ENCODE measurements around the gene PPIH. TPM values are rescaled to one million over a fixed set of nuclear protein-coding genes. Genes with fewer than 3 reads are reported as not detected.
"Not testable (repeated sequence)": the region's sequence is repeated elsewhere in the genome, so short reads cannot be mapped to it uniquely, and the experiment has no call there.

Gene PPIH
- total RNA-seq, 1 donor from 2014 or later = 30.0 TPM

DNA sequence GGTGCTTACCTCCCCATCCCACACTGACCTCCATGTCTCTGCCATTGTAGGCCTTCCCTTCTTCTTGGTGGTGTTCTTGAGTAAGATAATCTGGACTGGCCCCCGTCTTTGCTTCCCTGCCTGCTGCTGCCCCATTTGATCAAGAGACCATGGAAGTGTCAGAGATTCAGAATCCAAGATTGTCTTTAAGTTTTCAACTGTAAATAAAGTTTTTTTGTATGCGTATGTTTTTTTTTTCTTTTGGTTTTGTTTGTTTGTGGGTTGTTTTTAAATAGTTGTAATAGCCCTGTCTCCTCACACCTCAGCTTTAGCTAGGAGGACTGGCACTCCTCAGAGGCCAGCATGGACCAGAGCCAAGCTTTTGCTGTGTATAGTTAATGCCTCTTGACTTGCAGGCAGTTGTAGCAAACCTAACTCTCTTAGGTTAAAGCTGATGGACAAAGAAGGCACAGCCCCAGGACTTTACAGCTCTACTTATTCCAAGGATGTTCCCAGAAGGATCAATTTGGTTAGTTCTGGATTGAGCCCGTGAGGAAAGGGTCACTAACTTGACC lies 18.4 kb downstream of the PPIH start:
- Histone ChIP-seq H3K27ac (no peak overlapping the region), H3K36me3 (peaks cover 0 to 4% of the 10 kb centered on the region in 2 donors), H3K9me3 (no peaks in the 10 kb centered on the region), H3K4me3 (no peak overlapping the region), H3K4me1 (peaks cover 13% of the 10 kb centered on the region), H3K27me3 (no peaks in the 10 kb centered on the region)
- TF ChIP-seq POLR2AphosphoS5 (IDR thresholded peaks at IDR 0.05; ENCODE audit: insufficient read depth in 1 of 2, low read depth in 1 of 2) = no peak
- intact Hi-C loops (cut with DNase I) = no loop called here
- no peak for DNase-seq (ENCODE audit: extremely low spot score in 2 of 2)

GRCh38 chr1:42679364-42679983 lies 21.3 kb downstream of the PPIH start:
- Histone ChIP-seq H3K4me1 (peaks cover 26% of the 10 kb centered on the region), H3K9me3 (no peaks in the 10 kb centered on the region), H3K27me3 (no peaks in the 10 kb centered on the region), H3K4me3 (no peak overlapping the region), H3K27ac (no peak overlapping the region), H3K36me3 (peaks cover 0 to 4% of the 10 kb centered on the region in 2 donors)
- no peak for DNase-seq (ENCODE audit: extremely low spot score in 2 of 2)
- no peak for TF ChIP-seq POLR2AphosphoS5 (IDR thresholded peaks at IDR 0.05; ENCODE audit: insufficient read depth in 1 of 2, low read depth in 1 of 2)
- intact Hi-C loops (cut with DNase I) = no loop called here

DNA sequence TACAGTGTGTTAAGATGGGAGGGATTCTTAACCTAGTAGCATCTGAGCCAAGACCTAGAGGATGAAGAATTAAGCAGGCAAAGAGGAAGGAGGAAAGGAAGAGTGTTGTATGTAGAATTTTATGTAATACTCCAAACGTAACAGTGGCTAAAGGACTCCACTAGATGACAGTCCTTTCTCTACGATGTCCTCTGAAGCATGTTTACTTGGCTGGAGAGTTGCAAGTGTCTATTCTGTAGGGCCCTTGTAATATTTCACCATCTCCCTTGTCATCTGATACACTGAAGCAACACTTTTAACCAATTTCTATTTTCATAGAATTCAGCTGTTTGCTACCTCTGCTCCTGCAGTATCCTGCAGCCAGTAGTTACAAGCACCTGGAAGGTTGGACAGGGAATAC lies 21.8 kb downstream of the PPIH start:
- Histone ChIP-seq H3K27ac (no peak overlapping the region), H3K4me1 (peaks cover 32% of the 10 kb centered on the region), H3K4me3 (no peak overlapping the region), H3K36me3 (peaks cover 0 to 4% of the 10 kb centered on the region in 2 donors), H3K27me3 (no peaks in the 10 kb centered on the region), H3K9me3 (no peaks in the 10 kb centered on the region)
- TF ChIP-seq POLR2AphosphoS5 (IDR thresholded peaks at IDR 0.05; ENCODE audit: insufficient read depth in 1 of 2, low read depth in 1 of 2) = no peak
- TF ChIP-seq POLR2A (IDR thresholded peaks at IDR 0.05) = no peak
- no peak for TF ChIP-seq CTCF (IDR thresholded peaks at IDR 0.05)
- intact Hi-C loops (cut with DNase I) = loop anchor here (5.0 kb wide), 2 partner anchors 87 to 242 kb away; partner anchors contain the start of genes C1orf50 and P3H1
- DNase-seq (ENCODE audit: extremely low spot score in 2 of 2) = no peak

DNA sequence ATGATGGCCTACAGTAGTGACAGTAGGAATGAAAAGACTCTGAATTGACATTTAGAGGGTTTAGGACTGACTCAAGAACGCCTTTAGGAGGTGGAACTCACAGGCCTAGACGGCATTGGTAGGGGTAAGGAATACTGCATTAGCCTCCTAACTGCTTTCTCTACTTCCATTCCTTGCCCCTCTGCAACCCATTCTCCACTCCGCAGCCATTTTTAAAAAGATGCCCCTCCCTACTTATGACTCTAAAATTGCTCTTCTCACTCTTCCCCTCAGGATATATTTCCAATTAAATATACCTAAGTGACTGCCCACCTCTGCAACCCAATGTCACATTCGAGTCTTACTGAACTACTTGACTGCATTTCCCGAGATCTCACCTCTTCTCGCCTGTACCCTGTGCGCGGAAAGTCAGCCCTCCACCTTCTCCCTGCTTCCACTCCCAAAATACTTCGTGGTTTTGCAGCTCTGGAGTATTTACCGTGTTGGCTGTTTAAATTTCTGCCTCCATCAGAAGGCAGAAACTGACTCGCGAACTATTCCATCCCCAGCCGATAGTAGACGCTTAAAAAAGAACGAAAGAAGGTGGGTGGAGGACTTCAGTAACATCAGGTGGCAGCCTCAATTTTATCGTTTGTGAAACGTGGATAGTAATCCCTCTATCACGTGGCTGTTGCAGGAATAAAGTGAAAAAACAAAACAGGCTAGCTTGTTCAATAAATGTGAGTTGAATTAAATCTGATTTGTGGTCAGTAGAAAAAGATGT lies 22.9 kb downstream of the PPIH start:
- intact Hi-C loops (cut with DNase I) = loop anchor here (5.0 kb wide), 2 partner anchors 86 to 241 kb away; partner anchors contain the start of genes C1orf50 and P3H1
- peaks cover 42% of the 10 kb centered on the region for H3K4me1 ChIP-seq
- H3K36me3 ChIP-seq = no peaks in the 10 kb centered on the region
- H3K27ac ChIP-seq = peak overlapping the region; percentile 97
- peak overlapping the region; percentile 83 to 98 for H3K4me3 ChIP-seq
- H3K9me3 ChIP-seq = no peaks in the 10 kb centered on the region
- TF ChIP-seq POLR2AphosphoS5 (IDR thresholded peaks at IDR 0.05; ENCODE audit: insufficient read depth in 1 of 2, low read depth in 1 of 2) = no peak
- no peaks in the 10 kb centered on the region for H3K27me3 ChIP-seq
- no peak for DNase-seq (ENCODE audit: extremely low spot score in 2 of 2)

DNA sequence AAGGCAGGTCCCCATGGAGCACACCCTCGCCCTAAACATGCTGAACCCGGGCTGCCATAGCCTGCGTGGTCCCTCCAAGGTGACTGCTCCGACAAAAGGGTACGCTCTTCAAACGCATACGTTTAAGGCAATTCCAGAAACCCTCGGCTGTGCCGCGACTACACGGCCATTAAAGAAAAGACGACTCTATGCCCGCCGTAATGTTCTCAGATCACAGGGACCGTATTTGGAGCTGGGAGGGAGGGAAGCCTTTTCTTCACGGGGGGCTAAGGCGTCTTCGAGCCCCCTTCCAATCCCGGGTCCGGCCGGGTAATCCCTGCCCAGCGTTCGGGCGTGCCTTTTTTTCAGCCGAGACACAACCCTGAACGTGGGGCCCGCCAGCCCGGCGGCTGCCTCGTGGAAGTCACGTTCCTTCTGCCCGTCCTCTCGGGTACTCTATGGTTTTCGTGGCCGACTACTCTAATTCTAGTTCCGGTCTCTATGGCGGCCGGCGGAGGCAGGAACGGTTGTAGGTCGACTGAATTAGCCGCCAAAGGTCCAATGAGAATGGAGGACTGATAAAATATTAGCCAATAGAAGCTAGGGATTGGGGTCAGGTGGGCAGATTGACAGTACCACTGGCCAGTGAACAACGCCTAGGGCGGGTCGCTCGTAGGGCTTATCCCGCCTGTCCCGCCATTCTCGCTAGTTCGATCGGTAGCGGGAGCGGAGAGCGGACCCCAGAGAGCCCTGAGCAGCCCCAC lies 23.7 kb downstream of the PPIH start, which contains the start of gene YBX1:
Gene YBX1, plus strand, starts transcription at position 678 of the 743 bp plus-strand sequence. CDS start 148 bp downstream, outside the sequence.
- H3K27me3 ChIP-seq = no peaks in the 10 kb centered on the region
- peak within 1 kb of the TSS; percentile 97 for H3K27ac ChIP-seq
- H3K9me3 ChIP-seq = no peaks in the 10 kb centered on the region
- peak; percentile 96 for TF ChIP-seq POLR2AphosphoS5 (IDR thresholded peaks at IDR 0.05; ENCODE audit: insufficient read depth in 1 of 2, low read depth in 1 of 2)
- no peak for TF ChIP-seq CTCF (IDR thresholded peaks at IDR 0.05)
- peak in 1 of 2 donors; percentile 56 for TF ChIP-seq POLR2A (IDR thresholded peaks at IDR 0.05)
- intact Hi-C loops (cut with DNase I) = loop anchor here (5.0 kb wide), 2 partner anchors 85 to 240 kb away; partner anchors contain the start of genes C1orf50 and P3H1
- peak; percentile 98 to 99 for DNase-seq (ENCODE audit: extremely low spot score in 2 of 2)
- H3K36me3 ChIP-seq = no peaks in the 10 kb centered on the region
- peaks cover 50% of the 10 kb centered on the region for H3K4me1 ChIP-seq
- H3K4me3 ChIP-seq = peak within 1 kb of the TSS; percentile 83 to 98

- intact Hi-C loops (cut with DNase I) = loop anchor here (5.0 kb wide), 2 partner anchors 85 to 240 kb away; partner anchors contain the start of genes C1orf50 and P3H1
- not testable (repeated sequence) for H3K36me3 ChIP-seq; H3K9me3 ChIP-seq; H3K27me3 ChIP-seq; DNase-seq (ENCODE audit: extremely low spot score in 2 of 2)
- Histone ChIP-seq H3K27ac (peak overlapping the region; percentile 97), H3K4me3 (peak overlapping the region; percentile 83 to 98), H3K4me1 (peaks cover 55% of the 10 kb centered on the region)
Observed at GRCh38 chr1:42682484-42682738, 24.2 kb downstream of the PPIH start.

All from vagina (tissue), 2 donors.